NCI-H69 (cell line): ENCODE results near the gene MACROH2A1.
A peak's percentile ranks its signal among the peaks of the same experiment; 100 is the strongest.

Experiments used
- DNase-seq: peaks from one replicate; lab custom pipeline; 2025; lab: John Stamatoyannopoulos, UW

The MACROH2A1 gene

DNA sequence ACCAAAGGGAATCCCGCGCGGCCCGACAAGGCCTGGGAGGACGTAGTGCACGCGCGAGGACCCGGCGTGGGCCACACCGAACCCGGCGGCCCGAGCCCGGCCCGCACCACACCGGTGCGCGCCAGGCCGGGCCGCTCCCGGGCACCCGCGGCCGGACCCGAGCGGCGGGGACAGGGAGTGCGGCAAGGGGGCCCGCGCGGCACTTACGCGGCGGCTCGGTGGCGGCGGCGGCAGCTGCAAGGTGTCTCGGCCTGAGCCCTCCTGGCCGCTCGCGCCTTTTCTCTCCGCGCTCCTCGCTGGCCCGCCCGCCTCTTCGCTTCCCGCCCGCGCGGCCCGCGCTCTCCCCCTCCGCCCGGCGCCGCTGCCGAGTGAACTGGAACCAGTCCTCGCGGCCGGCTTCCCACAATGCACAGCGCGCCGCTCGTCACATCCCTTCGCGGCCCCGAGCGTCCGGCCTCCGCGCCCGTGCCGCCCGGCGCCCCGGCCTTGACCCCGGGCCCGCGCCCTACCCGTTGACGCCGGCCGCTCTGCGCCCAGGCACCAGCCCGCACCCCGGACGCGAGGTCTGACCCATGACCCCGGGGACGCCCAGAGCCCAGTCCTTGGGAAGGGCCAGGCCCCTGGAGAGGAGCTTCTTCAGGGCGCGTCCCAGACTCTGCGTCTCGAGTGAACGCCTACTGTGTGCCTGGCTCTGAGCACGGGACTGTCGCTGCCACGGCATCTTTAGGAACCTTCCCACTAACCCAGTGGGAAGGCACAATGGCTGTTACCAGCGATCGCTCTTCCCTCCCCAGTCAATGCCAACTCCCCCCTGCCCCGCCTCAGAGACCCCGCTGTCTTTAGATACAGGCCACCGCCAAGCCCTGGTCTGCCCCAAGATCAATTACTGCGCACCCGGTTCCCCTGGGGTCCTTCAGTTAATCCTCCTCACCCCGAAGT lies at the start of gene MACROH2A1:
Gene MACROH2A1 (minus strand): TSS at position 377 of the 939 bp plus-strand sequence. CDS start 10,138 bp downstream, outside the sequence.
- peak; percentile 95 for DNase-seq

- no peak for DNase-seq
Measured at GRCh38 chr5:135448071-135448739, 49.2 kb upstream of the MACROH2A1 start.

GRCh38 chr5:135447298-135447929 lies 48.4 kb upstream of the MACROH2A1 start, which contains the start of gene DCANP1:
TSS of gene DCANP1 (minus strand) at chr5:135447348. CDS start at chr5:135447108, 240 bp downstream.
- peak; percentile 46 for DNase-seq

GRCh38 chr5:135446615-135447014 lies 47.6 kb upstream of the MACROH2A1 start:
- no peak for DNase-seq

- DNase-seq, result no peak
Measured at GRCh38 chr5:135446206-135446605, 47.2 kb upstream of the MACROH2A1 start.

GRCh38 chr5:135445306-135445985 lies 46.4 kb upstream of the MACROH2A1 start:
- DNase-seq, result no peak

- DNase-seq, result no peak
Measured at GRCh38 chr5:135444881-135445280, 45.9 kb upstream of the MACROH2A1 start.

DNA sequence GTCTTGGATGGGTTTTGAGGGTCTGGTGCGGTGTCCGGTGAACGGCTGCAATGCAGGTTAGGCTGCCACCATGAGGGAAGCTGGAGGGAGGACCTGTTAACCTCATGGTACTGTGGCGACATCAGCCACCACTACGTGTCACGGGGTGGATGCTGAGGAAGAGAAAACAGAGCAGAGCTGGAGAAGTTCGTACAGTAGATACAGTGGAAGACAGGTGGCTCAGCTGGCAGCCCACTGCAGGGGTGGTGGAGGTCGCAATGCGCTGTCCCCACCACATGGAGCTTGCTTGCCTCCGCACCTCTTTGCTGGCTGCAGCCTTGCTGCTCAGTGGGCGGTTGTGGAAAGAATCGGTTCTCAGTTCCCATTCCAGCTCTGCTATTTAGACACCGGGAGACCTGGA lies 45.3 kb upstream of the MACROH2A1 start:
- no peak for DNase-seq

DNA sequence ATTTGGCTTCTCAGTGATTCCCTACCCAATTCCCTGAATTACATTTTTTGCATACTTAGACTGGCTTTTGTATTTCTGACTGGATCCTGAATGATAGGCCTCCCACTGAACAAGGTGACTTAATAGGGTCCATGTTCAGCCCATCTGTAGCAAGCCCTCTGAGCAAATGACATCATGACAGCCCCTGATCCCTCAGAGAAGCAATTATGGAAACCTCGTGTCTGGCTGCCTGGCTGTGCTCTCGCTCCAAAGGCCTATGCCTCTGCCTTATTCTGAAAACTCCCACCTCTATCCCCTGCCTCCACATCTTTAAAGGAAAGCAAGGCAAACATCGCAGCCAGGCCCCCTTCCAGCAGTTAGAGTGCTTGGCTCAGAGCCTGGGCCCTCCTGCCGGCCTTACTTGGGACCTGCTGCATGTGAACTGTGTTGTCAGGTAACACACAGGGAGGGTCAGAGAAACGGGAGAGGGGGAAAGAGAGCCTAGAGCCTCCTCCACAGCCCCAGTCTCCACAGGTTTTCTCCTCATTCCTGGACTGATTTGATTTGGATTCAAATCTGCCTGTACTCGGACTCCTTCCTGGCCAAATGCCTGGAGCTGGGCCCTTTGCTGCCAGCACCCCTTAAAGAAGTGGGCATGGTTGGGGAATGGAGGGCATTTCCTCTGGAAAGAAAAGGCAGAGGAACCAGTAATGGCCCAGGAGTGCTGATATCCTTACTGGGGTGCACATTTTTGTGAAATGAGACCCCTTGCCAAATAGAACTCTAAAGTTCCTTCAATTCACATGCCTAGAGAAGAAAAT lies 44.3 kb upstream of the MACROH2A1 start:
- peak; percentile 62 for DNase-seq

DNA sequence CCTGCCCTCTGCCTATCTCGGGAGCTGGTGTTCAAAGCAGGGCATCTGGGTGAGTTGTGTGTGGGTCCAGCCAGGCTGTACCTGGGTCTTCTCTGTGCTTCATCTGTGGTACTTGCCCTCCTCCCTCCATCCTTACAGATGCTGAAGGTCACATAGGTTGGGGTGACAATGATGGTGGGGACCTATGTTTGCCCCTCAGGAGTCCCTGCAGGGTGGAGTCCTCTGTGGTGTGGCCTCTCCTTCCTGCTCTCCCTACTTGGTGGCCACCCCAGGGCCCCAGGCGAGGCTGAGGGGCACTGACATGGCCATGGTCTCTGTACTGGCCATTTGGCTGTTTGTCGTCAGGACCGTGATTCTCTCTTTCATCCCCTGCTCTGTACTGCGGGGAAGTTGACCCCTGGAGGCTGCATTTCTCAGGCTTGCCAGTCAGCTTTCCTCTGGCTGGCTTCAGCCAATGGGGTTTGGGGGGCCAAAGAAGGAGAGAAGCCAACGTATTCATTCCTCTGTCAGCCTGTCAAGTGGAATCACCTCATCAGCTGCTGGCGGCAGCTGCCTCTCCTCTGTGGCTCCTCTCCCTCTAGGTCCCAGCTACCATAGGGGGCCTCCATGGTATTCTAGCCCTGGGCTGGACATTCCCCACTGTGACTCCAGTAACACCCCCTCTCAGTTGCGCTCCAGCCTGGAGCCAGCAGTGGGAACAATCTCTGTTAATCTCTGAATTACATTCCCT lies 43.6 kb upstream of the MACROH2A1 start:
- no peak for DNase-seq

DNA sequence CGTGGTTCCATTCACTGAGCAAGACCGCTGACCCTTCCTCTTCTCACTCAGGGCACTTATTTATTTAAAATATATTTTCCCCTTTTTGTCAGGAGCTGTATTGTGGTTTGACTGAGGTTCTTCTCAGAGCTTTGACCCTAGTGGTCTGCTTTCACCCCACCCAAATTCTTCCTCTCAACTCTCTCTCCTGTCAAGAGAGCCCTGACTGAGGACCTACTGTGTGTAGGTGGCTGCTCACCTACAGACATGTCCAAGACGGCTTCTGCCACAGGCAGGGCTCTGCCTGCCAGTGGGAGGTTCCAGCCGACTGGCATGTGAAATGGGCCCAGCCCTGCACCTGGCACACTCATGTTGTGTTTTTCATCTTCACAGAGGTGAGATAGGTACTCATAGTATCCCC lies 42.9 kb upstream of the MACROH2A1 start:
- no peak for DNase-seq

- no peak for DNase-seq
Measured at GRCh38 chr5:135441350-135441831, 42.4 kb upstream of the MACROH2A1 start.

DNA sequence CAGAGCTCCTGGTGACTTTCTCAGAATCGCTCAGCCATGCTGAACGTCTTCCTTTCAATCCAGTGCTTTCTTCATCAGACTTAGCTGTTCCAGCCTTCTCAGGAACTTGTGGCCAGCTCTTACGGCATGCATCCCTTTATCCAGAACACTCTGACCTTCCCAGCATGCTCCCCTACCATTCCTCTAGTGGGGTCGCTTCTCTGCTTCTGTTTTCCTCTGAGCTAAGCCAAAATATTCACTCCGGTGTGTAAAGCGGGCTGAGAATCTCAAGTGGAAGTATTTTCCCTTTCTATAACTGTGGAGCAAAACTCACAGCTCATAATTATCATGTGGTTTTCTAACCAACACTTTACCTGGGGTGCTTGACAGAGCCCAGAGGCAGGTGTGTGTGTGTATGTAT lies 41.9 kb upstream of the MACROH2A1 start:
- DNase-seq, result no peak

DNA sequence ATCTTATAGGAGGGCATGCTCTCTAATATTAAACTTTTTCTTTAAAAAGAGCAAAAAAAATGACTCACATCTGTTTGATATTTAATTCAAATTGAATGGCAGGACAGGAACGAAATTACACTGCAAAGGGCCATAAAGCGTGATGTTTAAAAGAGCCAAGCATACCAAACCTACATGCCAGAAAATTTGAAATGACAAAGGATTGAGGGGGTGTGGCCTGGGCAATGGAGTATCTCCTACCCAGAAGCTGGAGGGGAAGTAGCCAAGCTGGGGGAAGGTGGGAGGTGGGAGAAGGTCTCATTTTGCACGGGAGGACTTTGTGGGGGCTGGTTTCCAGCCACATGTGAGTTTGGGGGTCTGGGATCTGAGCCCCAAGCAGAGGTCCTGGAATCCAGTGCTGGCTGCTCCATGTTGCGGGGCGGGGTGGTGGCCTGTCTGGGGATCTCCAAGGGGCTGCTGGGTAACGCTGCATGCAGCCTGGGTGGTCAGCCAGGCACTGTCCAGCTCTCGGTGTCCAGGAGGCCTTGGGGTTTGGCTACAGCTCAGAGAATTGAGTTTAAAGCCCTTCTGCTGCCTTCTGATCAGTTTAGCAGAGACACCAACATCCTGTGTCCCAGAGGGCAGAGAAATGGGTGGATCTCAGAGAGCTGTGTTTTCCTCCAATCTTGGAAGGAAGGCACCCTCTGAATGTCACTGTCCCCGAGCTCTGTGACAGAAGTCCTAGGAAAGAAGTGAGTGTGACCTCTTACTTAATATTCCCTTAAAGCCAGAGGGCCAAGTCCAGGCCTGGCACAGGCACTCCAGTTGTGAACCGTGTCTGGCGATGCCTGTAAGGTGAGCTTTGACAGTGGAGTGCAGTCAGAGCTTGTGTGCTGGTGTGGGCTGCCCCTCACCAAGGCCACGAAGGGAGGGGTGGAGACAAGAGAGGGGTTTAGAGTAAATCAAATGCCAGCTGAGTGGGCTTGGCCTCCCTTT lies 40.5 kb upstream of the MACROH2A1 start:
- DNase-seq, result no peak

DNA sequence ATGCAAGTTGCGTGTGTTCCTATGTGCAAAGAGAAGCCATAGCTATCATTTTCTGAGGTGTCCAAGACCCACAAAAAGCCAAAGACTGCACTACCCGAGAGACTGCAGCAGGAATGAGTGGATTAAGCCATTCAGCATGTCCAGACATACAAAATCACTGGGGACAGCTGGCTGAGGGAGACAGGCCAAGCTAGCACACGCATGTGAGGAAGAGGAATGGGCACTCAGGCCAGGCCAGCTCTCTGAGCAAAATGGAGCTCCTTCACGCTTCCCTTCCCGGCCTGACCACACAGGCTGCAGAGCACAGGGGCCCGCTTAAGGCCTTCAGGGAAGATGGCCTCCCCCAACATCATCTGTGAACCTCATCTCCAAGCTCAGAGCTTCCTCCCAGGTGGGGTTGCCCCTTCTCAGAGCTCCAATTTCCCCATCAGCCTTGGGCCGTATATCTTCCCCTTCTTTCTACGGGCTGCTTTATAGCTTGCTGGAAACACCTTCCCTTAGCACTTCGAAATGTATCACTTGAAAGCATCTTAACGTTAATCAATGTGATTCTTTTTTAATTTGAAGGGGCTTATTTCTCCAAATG lies 39.7 kb upstream of the MACROH2A1 start:
- DNase-seq, result no peak

DNA sequence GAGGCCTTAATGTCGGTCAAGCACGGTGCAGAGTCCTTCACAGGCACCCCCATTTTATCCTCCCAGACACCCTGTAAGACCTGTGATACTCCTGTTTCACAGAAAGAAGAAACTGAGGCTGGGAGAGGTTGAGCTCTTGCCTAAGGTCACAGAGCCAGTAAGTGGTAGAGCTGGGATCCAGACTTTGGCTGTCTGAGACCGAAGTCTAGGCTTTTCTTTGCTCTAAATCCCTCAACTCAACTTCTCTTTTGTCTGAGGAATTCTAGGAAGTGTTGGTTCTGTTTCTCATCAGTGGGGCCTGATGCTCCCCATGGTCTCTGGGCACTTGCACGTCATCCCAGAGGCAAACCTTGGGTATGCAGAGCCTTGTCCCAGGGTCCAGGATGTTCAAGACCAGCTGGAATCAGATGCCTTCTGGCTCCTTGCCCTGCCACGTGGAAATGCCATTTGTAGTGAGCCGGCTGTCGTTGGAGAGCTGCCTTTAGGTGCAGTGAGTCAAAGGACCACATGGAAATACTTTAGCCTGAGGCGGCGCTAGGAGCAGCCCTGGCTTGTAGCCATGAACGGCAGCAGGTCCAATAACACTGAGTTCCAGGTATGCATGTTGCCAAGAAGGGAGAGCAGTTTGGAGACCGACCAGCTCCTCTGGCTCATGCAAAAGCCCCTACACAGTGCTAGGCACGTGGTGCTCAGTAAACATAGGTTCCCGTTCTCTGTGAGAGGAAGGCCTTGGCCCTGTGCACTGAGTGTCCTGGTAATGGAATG lies 38.9 kb upstream of the MACROH2A1 start:
- peak; percentile 85 for DNase-seq

GRCh38 chr5:135437422-135437795 lies 38.4 kb upstream of the MACROH2A1 start:
- DNase-seq, result no peak

GRCh38 chr5:135436951-135437418 lies 38.0 kb upstream of the MACROH2A1 start:
- DNase-seq, result no peak
